CD4-positive, alpha-beta T cell treated with Interferon gamma for 1 hour (primary cell): ENCODE measurements around the gene ZNF467.

Source experiments
- DNase-seq: peaks from one replicate; pipeline ENCODE4 v3.0.0-alpha.2; 2020

Gene ZNF467

DNA sequence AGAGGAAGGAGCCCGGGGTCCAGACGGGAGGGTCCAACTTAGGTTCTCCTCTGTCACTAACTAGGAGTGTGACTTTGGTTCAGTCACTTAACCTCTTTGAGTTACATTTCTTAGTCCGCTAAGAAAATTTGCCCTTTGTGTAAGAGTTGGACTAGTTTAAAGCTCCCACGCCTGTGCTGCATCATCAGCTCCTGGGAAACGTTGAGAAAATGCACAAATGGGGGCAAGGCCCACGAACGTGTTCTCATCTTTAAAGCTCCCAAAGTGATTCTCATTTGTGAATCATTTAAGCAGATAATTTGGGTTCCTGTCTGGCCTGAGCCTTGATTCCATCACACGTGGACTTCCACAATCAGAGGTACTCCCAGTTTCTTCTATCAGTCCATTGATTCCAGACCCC lies 6.3 kb downstream of the ZNF467 start:
- no peak for DNase-seq

- no peak for DNase-seq
Measured at GRCh38 chr7:149766135-149766675, 7.2 kb downstream of the ZNF467 start.

- DNase-seq = no peak
Measured at GRCh38 chr7:149765399-149766121, 7.8 kb downstream of the ZNF467 start.

- no peak for DNase-seq
Measured at GRCh38 chr7:149764481-149765398, 8.6 kb downstream of the ZNF467 start.

DNA sequence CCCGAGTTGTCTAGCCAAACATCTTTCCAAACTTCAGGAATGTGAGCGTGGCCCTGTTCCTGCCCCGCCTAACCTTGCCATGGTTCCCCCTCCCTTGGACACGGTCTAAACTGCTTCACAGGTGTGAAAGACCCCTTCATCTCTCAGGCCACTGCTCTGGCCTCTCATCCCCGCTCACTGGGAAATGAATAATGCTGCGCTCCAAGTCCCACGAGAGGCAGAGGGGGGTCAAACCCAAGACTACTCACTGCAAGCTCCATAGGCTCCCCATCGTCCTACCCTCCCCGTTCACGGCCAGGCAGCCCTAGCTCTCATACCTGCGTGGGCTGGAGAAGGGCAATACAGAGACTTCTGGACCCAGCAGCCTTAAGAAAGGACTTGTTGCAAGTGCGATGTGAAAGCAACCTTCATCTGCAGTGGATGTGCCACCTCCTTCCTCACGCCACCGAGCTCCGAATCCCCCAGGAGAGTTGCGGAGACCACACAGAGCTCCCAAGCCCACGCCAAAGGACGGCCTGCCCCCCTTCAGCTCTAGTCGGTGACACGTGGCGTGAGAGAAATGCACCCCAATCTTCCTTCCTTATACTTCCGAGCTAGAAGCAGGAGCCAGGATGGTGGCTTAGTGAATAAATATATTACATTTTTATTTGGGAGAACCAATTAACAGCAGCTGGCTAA lies 9.7 kb downstream of the ZNF467 start:
- no peak for DNase-seq

DNA sequence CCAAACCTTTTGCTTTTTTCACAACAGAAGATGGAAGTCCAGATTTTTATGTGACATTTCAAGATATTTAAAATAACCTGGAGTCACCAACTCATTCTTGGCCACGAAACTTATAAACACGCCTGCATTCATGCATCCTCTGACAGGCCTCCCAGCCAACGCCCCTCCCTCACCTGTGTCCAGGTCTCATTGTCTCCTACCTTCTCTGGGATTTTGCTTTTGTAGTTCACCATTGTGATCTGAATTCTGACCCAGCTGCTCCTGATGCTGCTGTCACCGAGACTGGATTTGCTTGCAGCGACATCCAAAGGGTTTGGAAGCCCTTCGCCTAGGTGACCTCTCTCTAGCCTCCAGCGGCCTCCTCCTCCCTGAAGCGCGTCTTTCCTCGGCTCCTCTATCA lies 10.8 kb downstream of the ZNF467 start:
- DNase-seq = no peak

DNA sequence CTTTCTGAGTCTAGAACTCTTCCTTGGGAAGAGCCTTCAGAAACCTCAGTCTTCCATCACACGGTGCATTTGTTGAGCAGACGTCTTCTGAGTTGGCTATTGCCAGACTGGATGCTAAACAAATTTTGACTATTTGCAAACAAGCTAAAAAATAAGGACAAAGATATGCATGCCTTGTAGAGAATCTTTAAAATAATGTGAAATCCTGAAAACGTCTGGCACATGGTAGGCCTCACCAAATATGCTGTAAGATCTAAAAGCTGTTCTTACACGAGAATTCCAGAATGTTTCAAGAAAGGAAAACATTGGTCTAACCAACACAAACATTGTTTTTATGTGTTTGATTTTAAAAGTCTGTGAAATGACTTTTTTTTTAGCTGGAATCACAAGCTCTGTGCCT lies 11.3 kb downstream of the ZNF467 start:
- no peak for DNase-seq

GRCh38 chr7:149761307-149761706 lies 12.1 kb downstream of the ZNF467 start:
- DNase-seq = no peak

GRCh38 chr7:149760538-149760937 lies 12.8 kb downstream of the ZNF467 start:
- DNase-seq = no peak

GRCh38 chr7:149759093-149759860 lies 14.1 kb downstream of the ZNF467 start:
- no peak for DNase-seq

- no peak for DNase-seq
Measured at GRCh38 chr7:149753375-149754233, 19.8 kb downstream of the ZNF467 start.

- DNase-seq = no peak
Measured at GRCh38 chr7:149752646-149753045, 20.7 kb downstream of the ZNF467 start.

DNA sequence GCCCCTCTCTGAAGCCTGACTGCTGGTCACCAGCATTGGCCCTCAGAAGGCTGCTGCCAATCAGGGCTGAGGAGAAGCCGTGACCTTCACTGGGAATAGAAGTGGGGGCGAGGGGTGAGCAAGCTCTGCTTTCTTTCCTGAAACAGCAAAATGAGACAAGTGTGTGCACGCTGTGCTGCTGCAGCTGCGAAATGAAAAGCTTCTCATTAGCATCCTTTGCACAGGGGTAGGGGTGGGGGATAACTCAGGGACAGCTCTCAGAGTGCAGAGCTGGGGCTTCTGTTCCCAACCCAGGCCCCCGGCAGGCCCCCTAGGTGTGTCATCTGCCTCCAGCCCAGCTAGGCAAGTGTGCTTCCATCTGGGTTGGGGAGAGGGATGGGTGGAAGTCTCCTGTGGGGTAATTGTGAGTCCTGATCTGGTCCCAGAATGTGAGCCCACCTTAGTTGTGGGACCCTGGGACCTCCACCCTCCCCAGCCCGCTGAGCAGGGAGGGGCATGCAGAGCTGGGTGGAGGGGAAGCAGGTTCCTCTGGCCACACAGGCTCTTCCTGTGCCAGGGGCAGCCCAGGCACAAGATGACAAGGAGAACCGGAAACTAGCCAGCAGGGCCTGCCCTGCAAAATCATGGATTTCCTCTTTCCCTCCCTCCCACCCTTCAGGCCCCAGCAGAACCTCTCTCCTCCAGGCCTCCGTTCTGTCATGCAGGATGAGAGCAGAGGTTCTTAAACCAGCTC lies 22.2 kb downstream of the ZNF467 start:
- no peak for DNase-seq

- DNase-seq = no peak
Measured at GRCh38 chr7:149750122-149750845, 23.1 kb downstream of the ZNF467 start.

DNA sequence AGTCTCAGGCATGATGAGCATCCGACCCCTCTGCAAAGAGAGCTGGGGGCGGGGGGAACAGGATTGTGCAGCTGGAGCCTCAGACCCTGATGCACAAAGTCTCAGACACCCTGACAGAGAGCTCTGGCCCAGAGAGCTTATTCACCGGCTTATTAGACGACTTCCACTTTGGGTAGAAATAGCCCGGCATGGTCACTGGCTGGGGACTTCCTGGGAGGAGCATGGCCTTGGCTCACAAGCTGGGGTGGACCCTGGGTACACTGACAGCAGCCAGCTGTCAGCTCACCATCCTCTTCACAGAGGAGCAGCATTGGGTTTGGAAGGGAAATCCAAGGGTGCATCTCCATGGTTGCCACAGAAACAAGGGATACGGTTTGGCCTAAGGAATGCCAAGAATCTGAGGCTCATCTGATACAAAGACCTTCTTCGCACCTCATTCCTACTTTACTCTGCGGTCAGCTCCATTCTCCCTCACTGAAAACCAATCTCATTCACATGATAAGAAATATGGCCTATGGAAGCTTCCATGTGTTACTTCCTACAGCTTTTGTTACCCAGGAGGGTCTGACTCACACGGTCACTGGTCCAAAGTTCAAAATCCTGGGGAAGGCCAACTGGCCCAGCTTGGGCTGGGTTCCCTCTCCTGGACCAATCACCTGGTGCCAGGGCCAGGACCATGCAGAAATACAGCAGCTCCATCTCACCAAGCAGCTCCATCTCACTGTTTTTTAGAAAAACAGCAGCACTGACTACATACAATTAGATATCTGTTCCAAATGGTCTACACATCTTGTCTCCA lies 25.1 kb downstream of the ZNF467 start:
- no peak for DNase-seq

- no peak for DNase-seq
Measured at GRCh38 chr7:149743476-149744255, 29.7 kb downstream of the ZNF467 start.

- peak; percentile 37 for DNase-seq
Measured at GRCh38 chr7:149742075-149742701, 31.2 kb downstream of the ZNF467 start.

DNA sequence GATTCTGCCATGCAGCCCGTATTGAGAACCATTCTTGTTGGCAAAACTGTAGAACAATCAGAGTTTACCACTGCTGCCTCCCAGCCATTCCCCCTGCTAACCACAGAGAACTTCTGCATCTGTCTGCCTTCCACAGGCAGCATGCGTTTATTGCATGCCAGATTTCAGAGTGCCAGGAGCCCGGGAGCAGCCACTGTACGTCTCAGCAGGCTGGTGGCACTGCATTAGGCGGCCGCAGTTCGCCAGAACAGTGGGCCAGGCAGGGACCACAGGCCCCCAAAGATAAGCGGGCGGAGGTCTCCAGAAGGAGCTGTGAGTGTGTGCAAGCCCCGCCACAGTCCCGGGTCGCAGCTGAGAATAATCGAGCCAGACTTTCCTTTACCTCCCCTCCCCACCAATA lies 31.8 kb downstream of the ZNF467 start:
- DNase-seq = no peak
